K562 (cell line): Measurements from ENCODE around the gene ICAM1. TPM values are rescaled to one million over a fixed set of nuclear protein-coding genes. Genes with fewer than 3 reads are reported as not detected.

Experiments
- ARID1B ChIP-seq: fragments of 450-650 bp; IDR thresholded peaks from 2 replicates; pipeline ENCODE4 v1.6.1; 2016; ENCODE audit warnings: antibody characterized with exemption, mild to moderate bottlenecking, inconsistent platforms
- ARNT ChIP-seq, 2 experiments: fragments of 450-650 bp; IDR thresholded peaks; 2 replicates each; pipeline ENCODE4 v1.6.1; 2016; ENCODE audit warnings: mild to moderate bottlenecking in 1 of 2
- BDP1 ChIP-seq: IDR thresholded peaks from 3 replicates; pipeline ENCODE4 v1.6.1; 2011; ENCODE audit not compliant: insufficient read length, insufficient read depth
- ETV1 ChIP-seq: fragments of 450-650 bp; conservative IDR thresholded peaks from 2 replicates; pipeline ENCODE4 v1.6.1; 2016; ENCODE audit warnings: missing genetic modification characterization, control low read depth, low read depth, missing compliant biosample characterization
- FOXJ2 ChIP-seq: fragments of 200-800 bp; sonication (Bioruptor generic); IDR thresholded peaks from 2 replicates; pipeline ENCODE4 v1.6.1; 2016; ENCODE audit warnings: missing genetic modification characterization, missing compliant biosample characterization
- GATAD2A ChIP-seq: fragments of 450-650 bp; IDR thresholded peaks from 2 replicates; pipeline ENCODE4 v1.6.1; 2017
- JUND ChIP-seq, 2 experiments: IDR thresholded peaks; 2 replicates in 1 of 2; 3 replicates in 1 of 2; pipeline ENCODE4 v1.6.1; 2011; ENCODE audit warnings: borderline replicate concordance in 2 of 2, low read depth in 2 of 2, low read length in 2 of 2, improper control_type of control experiment in 1 of 2, missing biosample characterization in 1 of 2, missing genetic modification characterization in 1 of 2, missing genetic modification reagents in 1 of 2
- NCOA4 ChIP-seq: fragments of 450-650 bp; IDR thresholded peaks from 2 replicates; pipeline ENCODE4 v1.6.1; 2018; ENCODE audit warnings: mild to moderate bottlenecking; ENCODE audit not compliant: partially characterized antibody
- NR2C2 ChIP-seq, 2 experiments: fragments of 200-800 bp in 1 of 2; sonication (Bioruptor generic) in 1 of 2; sonication (generic) in 1 of 2; formaldehyde crosslinking in 1 of 2; IDR thresholded peaks; 2 replicates each; pipeline versions ENCODE4 v1.6.1 to v1.8.0; 2016 to 2022; ENCODE audit warnings: mild to moderate bottlenecking in 1 of 2, missing compliant biosample characterization in 1 of 2, missing genetic modification characterization in 1 of 2, missing genetic modification reagents in 1 of 2
- NUFIP1 ChIP-seq: fragments of 450-650 bp; IDR thresholded peaks from 2 replicates; pipeline ENCODE4 v1.6.1; 2018; ENCODE audit not compliant: partially characterized antibody
- SPI1 ChIP-seq: IDR thresholded peaks from 2 replicates; pipeline ENCODE4 v1.6.1; 2011; ENCODE audit warnings: low read depth, low read length, control low read depth, borderline replicate concordance
- polyA plus RNA-seq, 8 experiments: library from polyadenylated mRNA; depleted of rRNA in 4 of 8; stranded (reverse) in 5 of 8; unstranded in 3 of 8; fragments of >200 nt; fragmentation: Nextera tagmentation in 2 of 8; fragmentation: Illumina TruSeq in 1 of 8; extraction: Ambion mirVana in 2 of 8; extraction: Trizol in 1 of 8; gene quantifications; 2 replicates each; pipeline versions ENCODE4 v1.2.1 to v1.2.3, GENCODE V29; 2011 to 2014; ENCODE audit warnings: inconsistent platforms in 1 of 8, missing spikeins in 1 of 8
- total RNA-seq, 7 experiments: library from RNA; depleted of rRNA in 6 of 7; stranded (reverse); fragments of >200 nt in 6 of 7; fragmentation: Illumina TruSeq in 2 of 7; extraction: Trizol in 2 of 7; gene quantifications; 2 replicates each; pipeline versions ENCODE4 v1.2.1 to v1.2.3, GENCODE V29; 2011 to 2021; ENCODE audit warnings: low replicate concordance in 1 of 7
- TF ChIP-seq, protein P1 (sequence below): fragments of 450-650 bp; IDR thresholded peaks from 2 replicates; pipeline ENCODE4 v1.6.1; 2018; ENCODE audit not compliant: partially characterized antibody
- TF ChIP-seq, protein P2 (sequence below), 3 experiments: fragments of 200-800 bp in 1 of 3; sonication (Bioruptor generic) in 1 of 3; sonication (generic) in 1 of 3; formaldehyde crosslinking in 1 of 3; IDR thresholded peaks; 2 replicates each; pipeline versions ENCODE4 v1.6.1 to v1.8.0; 2016 to 2022; ENCODE audit warnings: mild to moderate bottlenecking in 2 of 3, missing compliant biosample characterization in 2 of 3, missing genetic modification characterization in 2 of 3, missing genetic modification reagents in 1 of 3
- TF ChIP-seq, protein P3 (sequence below), 3 experiments: fragments of 200-800 bp in 1 of 3; fragments of 250-450 bp in 1 of 3; fragments of 450-650 bp in 1 of 3; sonication (Bioruptor Pico) in 1 of 3; sonication (Bioruptor generic) in 1 of 3; formaldehyde crosslinking in 1 of 3; IDR thresholded peaks; 2 replicates each; pipeline versions ENCODE4 v1.6.1 to v1.8.0; 2016 to 2022; ENCODE audit warnings: mild to moderate bottlenecking in 2 of 3, missing genetic modification characterization in 2 of 3, missing compliant biosample characterization in 1 of 3, moderate library complexity in 1 of 3
- TF ChIP-seq, protein P4 (sequence below), 2 experiments: fragments of 450-650 bp; conservative IDR thresholded peaks; 2 replicates each; pipeline ENCODE4 v1.6.1; 2017; ENCODE audit warnings: mild to moderate bottlenecking in 2 of 2, moderate library complexity in 2 of 2

ICAM1 gene
- total and polyA plus RNA-seq, 9 of the 15 experiments (the other 6 are each of a cell fraction or from before 2014, with no cell fraction given) = 2.3 to 24.4 (median 13.4) TPM

DNA sequence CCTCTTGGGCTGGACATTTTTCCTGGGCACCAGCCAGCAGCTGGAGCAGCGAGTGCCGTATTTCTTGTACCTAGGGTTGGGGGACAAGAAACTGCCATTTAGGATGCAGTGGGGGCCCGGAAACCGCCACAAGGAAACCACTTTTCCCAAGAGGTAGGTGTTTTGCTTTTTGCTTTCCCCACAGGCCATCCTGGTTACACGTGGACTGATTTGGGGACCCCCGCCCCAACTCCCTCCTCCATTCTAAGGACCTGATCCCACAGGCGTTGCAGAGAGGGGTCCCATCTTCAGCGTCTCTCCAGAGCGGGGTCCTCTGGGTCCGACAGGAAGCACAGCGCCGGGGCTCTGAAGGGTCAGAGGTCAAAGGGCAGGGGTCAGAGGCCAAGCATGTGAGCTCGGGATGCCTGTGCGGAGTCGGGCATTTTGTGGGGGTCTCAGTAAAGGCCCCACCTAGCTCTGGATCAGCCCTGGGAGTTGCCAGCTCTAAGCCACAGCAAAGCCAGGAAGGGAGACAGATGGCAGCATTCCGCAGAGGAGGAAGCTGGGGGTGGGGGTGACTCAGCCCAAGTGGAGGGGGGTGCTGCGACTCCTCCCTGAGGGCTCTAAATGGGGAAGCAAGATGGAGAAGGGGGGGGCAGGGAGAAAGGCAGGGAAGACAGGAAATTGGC lies 34.4 kb downstream of the ICAM1 start (continued):
- TF ChIP-seq, protein P1, sequence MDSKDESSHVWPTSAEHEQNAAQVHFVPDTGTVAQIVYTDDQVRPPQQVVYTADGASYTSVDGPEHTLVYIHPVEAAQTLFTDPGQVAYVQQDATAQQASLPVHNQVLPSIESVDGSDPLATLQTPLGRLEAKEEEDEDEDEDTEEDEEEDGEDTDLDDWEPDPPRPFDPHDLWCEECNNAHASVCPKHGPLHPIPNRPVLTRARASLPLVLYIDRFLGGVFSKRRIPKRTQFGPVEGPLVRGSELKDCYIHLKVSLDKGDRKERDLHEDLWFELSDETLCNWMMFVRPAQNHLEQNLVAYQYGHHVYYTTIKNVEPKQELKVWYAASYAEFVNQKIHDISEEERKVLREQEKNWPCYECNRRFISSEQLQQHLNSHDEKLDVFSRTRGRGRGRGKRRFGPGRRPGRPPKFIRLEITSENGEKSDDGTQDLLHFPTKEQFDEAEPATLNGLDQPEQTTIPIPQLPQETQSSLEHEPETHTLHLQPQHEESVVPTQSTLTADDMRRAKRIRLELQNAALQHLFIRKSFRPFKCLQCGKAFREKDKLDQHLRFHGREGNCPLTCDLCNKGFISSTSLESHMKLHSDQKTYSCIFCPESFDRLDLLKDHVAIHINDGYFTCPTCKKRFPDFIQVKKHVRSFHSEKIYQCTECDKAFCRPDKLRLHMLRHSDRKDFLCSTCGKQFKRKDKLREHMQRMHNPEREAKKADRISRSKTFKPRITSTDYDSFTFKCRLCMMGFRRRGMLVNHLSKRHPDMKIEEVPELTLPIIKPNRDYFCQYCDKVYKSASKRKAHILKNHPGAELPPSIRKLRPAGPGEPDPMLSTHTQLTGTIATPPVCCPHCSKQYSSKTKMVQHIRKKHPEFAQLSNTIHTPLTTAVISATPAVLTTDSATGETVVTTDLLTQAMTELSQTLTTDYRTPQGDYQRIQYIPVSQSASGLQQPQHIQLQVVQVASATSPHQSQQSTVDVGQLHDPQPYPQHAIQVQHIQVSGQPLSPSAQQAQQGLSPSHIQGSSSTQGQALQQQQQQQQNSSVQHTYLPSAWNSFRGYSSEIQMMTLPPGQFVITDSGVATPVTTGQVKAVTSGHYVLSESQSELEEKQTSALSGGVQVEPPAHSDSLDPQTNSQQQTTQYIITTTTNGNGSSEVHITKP = peak; percentile 24
- TF ChIP-seq NR2C2 (CRISPR knock-in tag; IDR thresholded peaks at IDR 0.05) = peak; percentile 98
- peak; percentile 97 for TF ChIP-seq NR2C2 (tag; IDR thresholded peaks at IDR 0.05)
- TF ChIP-seq, protein P2, sequence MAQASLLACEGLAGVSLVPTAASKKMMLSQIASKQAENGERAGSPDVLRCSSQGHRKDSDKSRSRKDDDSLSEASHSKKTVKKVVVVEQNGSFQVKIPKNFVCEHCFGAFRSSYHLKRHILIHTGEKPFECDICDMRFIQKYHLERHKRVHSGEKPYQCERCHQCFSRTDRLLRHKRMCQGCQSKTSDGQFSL (CRISPR knock-in tag; IDR thresholded peaks at IDR 0.05) = peak; percentile 86
- TF ChIP-seq, protein P2 (tag; IDR thresholded peaks at IDR 0.05) = peak in 1 of 2 experiments; percentile 31; a peak in 1 of 4 replicates
- TF ChIP-seq NCOA4 = peak; percentile 25
- no peak for TF ChIP-seq BDP1
- no peak for TF ChIP-seq FOXJ2 (tag)
- peak in 1 of 2 experiments; percentile 76; a peak in 1 of 4 replicates for TF ChIP-seq ARNT (IDR thresholded peaks at IDR 0.05)
- TF ChIP-seq, protein P3, sequence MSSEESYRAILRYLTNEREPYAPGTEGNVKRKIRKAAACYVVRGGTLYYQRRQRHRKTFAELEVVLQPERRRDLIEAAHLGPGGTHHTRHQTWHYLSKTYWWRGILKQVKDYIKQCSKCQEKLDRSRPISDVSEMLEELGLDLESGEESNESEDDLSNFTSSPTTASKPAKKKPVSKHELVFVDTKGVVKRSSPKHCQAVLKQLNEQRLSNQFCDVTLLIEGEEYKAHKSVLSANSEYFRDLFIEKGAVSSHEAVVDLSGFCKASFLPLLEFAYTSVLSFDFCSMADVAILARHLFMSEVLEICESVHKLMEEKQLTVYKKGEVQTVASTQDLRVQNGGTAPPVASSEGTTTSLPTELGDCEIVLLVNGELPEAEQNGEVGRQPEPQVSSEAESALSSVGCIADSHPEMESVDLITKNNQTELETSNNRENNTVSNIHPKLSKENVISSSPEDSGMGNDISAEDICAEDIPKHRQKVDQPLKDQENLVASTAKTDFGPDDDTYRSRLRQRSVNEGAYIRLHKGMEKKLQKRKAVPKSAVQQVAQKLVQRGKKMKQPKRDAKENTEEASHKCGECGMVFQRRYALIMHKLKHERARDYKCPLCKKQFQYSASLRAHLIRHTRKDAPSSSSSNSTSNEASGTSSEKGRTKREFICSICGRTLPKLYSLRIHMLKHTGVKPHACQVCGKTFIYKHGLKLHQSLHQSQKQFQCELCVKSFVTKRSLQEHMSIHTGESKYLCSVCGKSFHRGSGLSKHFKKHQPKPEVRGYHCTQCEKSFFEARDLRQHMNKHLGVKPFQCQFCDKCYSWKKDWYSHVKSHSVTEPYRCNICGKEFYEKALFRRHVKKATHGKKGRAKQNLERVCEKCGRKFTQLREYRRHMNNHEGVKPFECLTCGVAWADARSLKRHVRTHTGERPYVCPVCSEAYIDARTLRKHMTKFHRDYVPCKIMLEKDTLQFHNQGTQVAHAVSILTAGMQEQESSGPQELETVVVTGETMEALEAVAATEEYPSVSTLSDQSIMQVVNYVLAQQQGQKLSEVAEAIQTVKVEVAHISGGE (CRISPR knock-in tag; IDR thresholded peaks at IDR 0.05) = no peak
- no peak for TF ChIP-seq SPI1
- TF ChIP-seq NUFIP1 = no peak
- TF ChIP-seq JUND (IDR thresholded peaks at IDR 0.05; ENCODE audit: borderline replicate concordance, low read depth, low read length) = peak; percentile 76
- TF ChIP-seq JUND (tag; IDR thresholded peaks at IDR 0.05; ENCODE audit: borderline replicate concordance, low read depth, low read length) = peak; percentile 41; the same call in 1 of the 3 replicates
- TF ChIP-seq, protein P4, sequence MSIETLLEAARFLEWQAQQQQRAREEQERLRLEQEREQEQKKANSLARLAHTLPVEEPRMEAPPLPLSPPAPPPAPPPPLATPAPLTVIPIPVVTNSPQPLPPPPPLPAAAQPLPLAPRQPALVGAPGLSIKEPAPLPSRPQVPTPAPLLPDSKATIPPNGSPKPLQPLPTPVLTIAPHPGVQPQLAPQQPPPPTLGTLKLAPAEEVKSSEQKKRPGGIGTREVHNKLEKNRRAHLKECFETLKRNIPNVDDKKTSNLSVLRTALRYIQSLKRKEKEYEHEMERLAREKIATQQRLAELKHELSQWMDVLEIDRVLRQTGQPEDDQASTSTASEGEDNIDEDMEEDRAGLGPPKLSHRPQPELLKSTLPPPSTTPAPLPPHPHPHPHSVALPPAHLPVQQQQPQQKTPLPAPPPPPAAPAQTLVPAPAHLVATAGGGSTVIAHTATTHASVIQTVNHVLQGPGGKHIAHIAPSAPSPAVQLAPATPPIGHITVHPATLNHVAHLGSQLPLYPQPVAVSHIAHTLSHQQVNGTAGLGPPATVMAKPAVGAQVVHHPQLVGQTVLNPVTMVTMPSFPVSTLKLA (conservative IDR thresholded peaks at IDR 0.05) = peak in 1 of 2 experiments; percentile 55; a peak in 1 of 4 replicates
- TF ChIP-seq ETV1 (tag) = 0 out of 2 replicates have a peak, but pooled peaks have one; percentile 13
- peak; percentile 46 for TF ChIP-seq ARID1B
- TF ChIP-seq GATAD2A = 0 out of 2 replicates have a peak, but pooled peaks have one; percentile 2
